H54 (cell line): ENCODE measurements around the gene PLS3.

Experiments used
- DNase-seq: peaks from one replicate; pipeline ENCODE4 v3.0.0; 2011; ENCODE audit warnings: low spot score, mixed read lengths; ENCODE audit not compliant: insufficient read length
- FAIRE-seq: peaks from 3 replicates; lab custom pipeline; 2011; peaks lifted over from hg19 to GRCh38; lab: Jason Lieb, UNC
- POLR2A ChIP-seq: IDR thresholded peaks from 2 replicates; pipeline ENCODE4 v1.6.1; 2011; ENCODE audit warnings: low read depth, mild to moderate bottlenecking, low read length

Gene PLS3

DNA sequence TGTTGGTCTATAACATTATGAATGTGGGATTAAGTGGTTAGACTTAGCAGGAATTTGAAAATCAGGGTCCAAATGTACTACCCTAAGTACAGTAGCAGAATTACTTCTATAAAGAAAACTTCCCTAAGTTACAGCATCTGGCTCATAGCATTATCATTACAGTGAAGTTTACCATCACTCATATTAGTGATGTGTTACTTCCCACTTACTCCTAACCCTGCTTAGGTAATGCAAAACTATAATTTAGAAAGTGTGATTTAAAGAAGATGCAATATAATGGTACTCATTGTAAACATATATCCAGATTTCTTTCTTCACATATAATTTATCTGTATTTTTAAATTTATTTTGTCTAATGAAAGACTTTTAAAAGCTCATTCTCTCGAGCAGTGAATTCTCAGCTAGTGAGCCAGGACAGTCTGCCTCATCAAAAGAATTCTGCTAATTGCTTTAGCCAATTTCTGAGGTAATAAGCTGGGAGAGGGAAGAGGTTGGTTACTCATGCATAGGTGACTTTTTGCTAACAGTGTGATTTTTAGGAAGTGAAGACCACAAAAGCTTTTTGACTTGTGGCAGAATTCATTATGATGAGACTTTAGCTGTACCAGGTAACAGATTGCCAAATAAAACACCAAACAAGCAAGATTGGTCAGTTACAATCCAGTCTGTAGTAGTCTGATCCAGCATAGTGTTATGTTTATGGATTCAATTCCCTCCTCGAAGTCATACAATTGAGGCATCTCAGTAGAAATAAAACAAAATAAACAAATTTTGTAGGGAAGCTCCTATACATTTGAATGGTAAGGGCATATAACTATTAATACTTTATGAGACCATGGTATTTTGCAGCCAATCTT is 21.0 kb downstream of the PLS3 start:
- no peak for TF ChIP-seq POLR2A
- DNase-seq (no peak), FAIRE-seq (peak; percentile 33)

DNA sequence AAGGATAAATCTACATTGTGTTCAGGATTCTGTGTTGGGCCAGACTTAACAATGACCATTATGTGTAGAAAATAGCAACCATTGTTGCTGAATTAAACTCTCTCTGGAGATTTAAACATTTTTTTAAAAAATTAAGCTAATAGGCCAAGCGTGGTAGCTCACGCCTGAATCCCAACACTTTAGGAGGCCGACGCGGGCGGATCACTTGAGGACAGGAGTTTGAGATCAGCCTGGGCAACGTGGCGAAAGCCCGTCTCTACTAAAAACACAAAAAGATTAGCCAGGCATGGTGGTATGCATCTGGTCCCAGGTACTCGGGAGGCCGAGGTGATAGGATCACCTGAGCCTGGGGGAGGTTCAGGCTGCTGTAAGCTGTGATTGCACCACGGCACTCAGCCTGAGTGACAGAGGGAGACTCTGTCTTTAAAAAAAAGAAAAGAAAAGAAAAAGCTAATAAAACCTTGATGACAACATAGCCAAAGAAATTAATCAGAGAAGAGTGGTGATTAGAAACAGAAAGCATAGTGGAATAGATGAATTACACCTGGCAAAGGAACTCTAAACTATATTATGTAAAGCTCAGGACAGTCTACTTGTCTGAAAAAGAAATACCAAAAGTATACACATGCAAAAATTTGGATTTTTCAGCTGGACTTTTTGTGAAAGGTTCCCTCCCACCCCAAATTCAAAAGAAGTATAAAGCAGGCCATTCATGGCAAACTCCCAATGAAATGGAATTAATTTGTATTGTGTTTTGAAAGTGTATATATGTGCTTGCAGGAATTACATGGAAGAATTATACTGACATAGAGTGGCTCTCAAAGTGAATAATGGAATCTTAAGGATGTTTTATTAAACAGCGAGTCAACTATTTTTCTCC is 21.9 kb downstream of the PLS3 start:
- DNase-seq (no peak), FAIRE-seq (no peak)
- no peak for TF ChIP-seq POLR2A

DNA sequence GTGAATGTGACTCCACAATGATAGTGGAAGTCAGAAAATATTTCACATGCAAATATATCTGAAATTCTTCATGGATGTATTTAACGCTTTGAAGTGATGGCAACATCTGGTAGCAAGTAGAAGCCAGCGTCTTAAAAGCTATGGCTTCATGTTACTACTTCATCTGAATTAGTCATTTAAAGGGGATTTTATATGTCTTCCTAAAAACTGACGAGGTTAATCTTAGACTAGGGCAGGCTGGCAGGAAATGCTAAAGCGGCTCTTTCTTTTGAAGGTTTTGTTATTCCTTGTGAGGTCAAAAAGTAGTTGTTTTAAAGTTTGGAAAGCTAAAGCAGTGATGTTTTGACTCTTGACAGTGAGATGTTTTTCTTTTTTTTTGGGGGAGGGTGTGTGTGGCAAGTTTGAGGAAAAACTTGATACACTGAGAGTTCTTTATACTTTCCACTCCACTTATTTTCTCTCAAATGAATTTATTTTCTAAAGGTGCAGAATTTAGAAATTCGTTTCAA is 22.6 kb downstream of the PLS3 start:
- no peak for TF ChIP-seq POLR2A
- DNase-seq (no peak), FAIRE-seq (peak; percentile 52)

DNA sequence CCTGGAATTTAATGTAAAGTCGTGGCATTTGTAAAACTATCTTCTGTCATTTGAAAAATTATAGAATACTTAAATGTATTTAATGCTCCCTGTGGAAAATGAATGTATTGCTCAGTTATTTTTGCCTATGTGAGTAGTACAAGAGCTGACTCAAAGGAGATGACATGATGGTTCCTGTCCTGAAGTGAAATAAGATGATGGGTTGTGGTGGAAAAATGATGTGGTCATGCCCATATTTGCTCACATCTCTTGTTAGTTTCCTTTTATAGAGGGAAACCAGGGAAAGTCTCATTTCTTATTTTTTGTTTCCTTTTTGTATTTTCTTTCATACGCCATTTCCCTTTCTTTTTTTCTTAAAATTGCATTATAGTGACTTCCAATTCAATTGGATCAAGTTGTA is 23.7 kb downstream of the PLS3 start:
- no peak for TF ChIP-seq POLR2A
- no peak for DNase-seq
- no peak for FAIRE-seq

DNA sequence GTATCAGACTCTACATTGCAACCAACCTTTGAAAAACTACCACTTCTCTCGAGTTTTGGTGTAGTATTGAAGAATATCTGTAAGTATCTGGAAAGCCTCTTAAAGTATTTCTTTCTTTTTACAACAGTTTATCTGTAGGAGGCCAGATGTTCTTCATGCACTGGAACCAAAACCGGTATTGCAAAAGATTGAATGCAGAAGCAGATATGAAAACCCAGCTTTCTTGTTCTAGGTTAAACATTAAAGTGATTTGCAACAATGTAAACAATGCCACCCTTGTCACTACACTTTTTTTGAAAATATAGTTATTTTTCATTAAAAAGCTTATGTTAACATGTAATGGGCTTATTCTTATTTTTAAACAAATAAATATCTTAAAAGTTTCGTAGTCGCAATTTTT is 27.2 kb downstream of the PLS3 start:
- TF ChIP-seq POLR2A: no peak
- DNase-seq (no peak), FAIRE-seq (no peak)

DNA sequence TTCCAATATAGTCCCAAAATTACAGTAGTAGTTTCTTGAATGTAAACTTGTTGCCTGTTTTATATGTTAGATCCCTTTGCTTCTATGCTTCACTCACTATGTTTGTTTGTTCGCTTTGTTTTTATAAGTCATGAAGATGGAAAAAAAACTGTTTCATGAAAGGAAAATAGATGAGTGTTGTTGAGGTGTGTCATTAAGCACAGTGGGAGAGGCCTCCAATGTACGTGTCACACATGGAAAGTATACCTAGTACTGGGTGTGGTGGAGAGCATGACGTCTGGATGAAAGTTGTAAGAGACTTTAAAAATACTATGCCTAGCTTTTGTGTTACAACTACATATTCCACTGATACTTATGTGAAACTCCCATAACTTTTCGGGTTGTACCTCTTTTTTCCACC is 28.4 kb downstream of the PLS3 start:
- FAIRE-seq (no peak), DNase-seq (no peak)
- no peak for TF ChIP-seq POLR2A

DNA sequence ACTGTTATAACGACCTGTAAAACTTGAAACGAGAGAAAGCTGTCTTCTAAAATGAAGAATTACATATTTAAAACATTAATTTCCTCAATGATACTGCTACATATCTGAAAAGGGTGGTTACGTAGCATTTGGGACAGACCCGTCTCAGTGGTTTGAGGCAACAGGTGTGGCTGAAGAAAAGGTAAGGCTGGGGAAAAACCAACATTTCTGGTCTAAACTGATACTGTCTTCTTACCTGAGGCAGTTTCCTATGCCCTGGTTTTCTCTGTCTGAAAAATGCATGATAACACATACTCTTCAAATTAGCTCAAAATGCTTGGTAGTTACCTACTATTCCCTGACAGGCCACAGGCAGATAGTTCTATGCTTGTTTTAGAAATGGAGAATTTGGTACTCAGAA is 30.4 kb downstream of the PLS3 start:
- no peak for TF ChIP-seq POLR2A
- no peak for FAIRE-seq
- no peak for DNase-seq

DNA sequence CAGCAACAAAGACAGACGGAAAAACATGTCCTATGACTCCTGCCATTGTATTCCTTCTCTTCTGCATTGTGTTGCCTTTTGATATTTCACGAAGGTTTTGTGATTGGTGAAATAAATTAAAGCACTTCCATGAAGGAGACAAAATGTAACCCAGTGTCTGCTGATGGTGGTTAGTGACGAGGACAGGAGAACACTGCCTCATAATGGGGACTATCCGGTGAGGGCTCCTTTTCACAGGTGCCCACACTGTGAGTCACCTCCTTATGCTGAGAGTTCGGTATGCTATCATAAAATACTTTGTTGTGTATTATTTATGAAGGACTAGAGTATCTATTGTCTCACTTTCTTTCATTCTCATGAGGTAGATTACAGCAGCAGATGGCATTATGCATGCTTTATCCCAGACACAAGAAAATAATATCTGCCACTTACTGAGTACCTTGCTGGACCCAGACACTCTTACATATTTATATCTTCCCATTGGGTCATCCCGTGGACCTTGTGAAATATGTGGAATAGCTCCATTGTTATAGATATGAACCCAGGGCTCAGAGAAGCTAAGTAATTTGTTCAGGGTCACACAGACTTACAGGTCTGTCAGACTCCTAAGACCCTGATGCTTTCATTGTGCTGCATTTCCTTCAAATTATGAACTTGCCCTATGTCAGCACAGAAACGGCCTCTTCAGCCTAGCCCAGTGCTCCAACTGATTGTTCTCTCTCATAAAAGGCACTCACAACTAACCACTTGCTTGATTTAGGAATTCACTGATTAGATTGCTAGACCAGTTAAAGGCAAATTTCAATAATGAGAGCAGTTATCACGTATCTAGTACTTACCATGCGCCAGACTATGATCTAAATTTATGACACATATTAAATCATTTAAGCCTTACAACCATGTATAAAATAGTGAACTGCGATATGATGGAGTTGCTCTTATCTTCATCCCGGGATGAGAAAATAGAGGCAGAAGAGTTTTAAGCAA is 31.2 kb downstream of the PLS3 start:
- FAIRE-seq (no peak), DNase-seq (no peak)
- no peak for TF ChIP-seq POLR2A

DNA sequence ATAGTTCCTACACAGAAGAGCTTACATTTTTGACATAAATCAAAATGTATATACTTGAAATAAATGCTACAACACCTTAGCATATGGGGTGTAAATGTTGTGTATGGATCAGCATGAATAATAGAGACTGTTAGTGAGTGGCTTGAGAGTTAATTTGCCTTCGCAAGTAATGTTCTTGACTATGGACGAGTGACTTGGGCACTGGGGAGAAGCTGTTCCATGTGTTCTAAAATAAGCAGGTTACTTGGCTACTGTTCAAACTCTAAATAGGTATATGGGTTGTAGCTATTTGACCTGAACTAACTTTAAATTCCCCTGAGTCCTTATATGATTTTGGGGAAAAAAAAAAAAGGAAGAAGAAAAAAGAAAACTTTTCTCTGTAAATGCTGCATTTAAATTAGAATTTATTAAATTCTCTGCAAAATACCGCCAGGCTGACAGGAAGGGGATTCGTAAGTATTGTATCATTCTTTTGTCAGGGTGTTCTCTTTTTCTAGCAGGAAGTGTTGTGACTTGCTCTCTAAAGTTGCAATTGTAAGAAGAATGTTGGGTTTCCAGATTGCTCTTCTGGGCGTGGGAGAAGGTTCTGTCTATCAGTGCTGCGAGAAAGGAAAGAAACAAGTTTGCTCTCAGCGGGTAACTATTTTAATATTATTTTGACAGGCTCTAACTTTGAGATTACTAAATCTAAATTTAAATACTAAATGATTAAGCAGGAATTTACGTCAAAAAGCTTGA is 32.2 kb downstream of the PLS3 start:
- DNase-seq: no peak
- TF ChIP-seq POLR2A: no peak
- FAIRE-seq: no peak

DNA sequence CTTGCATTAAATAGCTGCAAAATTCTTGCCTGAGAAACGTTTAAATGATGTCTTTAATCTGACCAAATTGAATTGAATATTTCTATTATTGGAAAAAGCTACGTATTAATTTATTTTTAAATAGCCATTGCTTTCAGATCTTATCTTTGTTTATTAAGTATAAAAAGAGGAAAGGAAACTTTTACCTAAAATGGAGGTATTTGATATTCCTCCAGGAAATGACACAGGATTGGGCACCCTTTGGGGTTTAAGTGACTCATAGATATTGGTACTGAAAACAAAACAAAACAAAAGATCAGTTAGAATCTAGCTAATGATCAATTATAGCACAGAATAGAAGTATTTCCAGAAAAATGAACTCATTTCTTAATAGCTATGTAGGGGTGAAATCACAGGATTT is 34.1 kb downstream of the PLS3 start:
- DNase-seq: no peak
- no peak for TF ChIP-seq POLR2A
- no peak for FAIRE-seq

DNA sequence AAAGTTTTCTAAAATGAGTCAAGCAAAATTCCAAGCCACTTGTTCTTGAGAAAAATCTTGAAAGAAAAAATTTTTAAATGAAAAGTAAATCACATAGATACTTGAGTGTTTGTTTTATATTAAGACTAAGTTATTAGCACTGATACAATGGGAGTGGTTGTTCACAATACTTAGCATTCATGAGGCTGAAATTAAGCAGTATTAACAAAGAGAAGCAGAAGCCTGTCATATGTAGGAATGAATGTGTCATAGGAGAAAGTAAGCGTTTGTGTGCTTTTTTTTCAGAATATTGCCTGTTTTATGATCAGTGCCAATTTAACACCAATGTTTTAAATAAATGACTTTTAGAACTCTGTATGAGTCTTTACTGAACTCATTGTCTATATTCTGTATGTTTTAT is 37.6 kb downstream of the PLS3 start:
- no peak for DNase-seq
- TF ChIP-seq POLR2A: no peak
- FAIRE-seq: no peak

DNA sequence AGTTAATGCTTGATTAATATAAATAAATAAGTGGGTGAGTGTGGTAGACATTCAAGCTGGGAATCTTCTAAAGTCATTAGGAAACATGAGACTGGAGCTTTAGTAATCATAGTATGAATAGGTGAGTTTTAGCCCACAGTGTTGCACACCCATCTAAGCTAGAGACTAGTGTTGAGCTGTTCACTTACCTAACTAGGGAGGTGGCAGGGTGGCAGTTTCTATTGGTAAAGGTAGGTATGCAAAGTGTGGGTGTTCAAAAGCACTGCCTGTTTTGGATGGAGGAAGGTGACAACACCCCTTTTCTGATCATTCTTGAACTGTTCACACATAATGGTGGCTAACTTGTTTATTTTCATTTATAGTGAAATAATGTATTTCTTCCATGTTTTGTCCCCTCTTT is 41.3 kb downstream of the PLS3 start:
- DNase-seq (no peak), FAIRE-seq (no peak)
- no peak for TF ChIP-seq POLR2A
